NCI-H2081 (cell line): ENCODE measurements around the gene NSRP1.
A peak's percentile ranks its signal among the peaks of the same experiment; 100 is the strongest.
"Not testable (repeated sequence)": the region's sequence is repeated elsewhere in the genome, so short reads cannot be mapped to it uniquely, and the experiment has no call there.

Experiments used
- DNase-seq, 2 experiments: peaks; one replicate each; lab custom pipeline; 2025; lab: John Stamatoyannopoulos, UW

Gene NSRP1

DNA sequence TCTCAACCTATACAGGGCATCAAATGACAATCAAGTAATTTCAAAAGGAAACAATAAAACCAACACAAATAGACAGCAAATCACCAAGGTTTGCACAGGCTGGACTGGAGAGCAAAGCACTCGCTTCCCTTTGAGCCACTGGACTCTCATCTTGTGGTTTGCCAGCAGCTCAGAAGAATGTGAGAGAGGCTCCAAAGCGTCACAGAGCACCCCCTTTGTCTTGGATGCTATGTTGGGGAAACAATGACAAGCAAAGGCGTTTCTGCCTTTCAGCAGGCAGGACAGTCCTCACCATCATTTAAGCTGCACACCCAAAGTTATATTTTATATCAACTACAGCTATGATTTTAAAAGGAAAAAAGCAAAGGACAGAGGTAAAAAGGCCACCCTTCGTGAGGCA, 105.6 kb downstream of the NSRP1 start:
- no peak for DNase-seq

DNA sequence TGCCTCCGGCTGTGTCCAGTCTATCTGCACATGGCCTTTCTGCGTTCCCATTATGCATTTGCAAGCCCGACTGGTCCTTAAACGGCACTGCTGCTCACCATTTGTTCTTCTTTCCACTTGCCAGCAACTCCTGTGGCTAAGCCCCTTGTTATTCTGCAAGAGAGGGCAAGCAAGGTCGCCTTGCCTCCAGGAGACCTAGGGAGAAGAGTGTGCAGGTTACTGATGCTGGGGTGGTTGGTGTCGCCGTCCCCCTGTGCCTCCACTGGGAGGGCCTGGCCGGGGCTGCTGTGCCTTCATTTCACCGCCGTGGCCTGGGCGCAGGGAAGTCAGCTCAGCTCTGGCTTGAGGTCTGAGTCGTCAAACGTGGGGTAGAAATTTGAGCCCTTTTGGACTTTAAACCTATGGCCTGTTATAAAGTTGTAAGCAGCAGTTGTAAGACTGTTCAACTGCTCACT, 106.1 kb downstream of the NSRP1 start:
- no peak for DNase-seq

DNA sequence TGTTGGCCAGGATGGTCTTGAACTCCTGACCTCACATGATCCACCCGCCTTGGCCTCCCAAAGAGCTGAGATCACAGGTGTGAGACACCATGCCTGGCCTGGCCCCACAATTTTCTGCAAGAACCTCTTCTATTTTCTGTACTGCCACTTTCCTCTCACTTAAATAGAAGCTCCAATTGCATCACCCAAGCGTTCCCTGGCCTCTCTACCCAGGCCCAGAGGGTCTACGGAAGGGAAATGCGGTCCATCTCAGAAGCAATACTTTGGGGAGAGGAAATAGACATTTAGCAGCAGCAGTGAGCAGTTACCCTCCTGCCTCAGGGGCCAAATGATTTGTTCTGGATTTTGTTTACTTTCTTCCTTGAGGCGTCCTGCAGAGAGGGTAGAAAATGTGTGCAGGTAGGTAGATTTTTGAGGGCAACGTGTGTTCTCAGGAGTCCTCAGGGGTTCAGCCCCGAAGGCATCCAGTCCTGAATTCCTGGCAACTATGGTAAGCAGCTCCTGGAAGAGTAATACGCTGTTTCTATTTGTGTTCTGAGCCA, 107.9 kb downstream of the NSRP1 start:
- no peak for DNase-seq

DNA sequence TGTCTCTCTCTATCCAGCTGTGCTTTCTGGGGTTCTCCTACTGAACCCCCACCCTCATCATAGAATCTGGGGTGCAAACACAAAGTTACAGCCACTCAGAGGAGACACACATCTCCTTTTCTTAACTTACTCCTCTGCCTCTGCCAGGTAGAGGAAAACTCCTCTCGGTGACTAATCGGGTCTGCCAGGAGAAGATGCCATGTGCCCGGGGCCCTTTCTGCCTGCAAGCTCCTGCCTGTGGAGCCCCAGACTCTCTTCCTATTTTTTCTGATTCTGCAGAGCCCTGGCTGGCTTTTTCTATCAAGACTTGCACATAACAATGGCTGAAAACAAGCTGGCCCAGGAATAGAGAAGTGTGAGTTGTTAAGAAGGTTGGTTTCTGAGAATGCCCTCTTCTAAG, 108.5 kb downstream of the NSRP1 start:
- DNase-seq, result no peak

DNA sequence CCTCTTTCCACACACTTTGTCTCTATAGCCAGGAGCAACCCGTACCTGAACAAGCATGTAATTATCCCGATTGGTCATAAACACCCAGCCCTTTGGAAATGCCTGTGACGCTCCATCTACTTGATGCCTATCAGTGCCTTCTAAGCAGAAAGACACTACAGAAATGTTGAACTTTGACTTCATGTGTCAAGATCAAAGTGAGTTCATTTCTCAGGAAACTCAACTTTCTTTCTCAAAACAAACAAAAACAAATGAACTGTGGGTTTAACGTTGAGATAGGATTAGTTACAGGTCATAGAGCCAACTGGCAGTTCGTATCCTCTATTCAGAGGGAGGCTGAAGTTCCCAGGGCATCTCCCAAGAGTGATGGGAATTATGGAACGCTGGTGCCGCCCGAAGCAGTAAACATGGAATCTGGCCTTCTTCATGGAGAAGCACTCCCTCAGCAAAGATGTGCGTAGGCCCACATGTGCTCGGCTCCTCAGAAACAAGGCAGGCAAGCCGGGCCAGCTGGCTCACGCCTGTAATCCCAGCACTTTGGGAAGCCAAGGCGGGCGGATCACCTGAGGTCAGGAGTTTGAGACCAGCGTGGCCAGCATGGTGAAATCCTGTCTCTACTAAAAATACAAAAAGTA, 109.4 kb downstream of the NSRP1 start:
- DNase-seq, result no peak

DNA sequence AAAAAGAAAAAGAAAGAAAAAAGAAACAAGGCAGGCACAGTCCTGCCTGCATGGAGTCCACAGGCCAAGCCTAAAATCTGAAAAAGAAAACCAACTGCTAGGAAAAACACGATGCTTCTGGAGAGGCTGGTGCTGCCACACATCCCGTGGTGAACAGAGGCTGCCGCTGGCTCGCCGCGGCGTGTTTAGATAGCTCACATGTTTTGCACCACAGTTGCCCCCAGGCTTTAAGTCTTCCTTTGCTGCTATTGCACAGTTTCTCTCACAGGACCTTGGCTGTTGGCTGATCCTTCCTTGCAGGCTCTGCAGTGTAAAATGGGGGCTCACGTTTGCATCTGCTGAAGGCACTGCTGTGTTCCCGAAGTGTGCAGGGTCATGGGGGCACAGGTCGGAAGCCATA, 110.3 kb downstream of the NSRP1 start:
- DNase-seq, result no peak

DNA sequence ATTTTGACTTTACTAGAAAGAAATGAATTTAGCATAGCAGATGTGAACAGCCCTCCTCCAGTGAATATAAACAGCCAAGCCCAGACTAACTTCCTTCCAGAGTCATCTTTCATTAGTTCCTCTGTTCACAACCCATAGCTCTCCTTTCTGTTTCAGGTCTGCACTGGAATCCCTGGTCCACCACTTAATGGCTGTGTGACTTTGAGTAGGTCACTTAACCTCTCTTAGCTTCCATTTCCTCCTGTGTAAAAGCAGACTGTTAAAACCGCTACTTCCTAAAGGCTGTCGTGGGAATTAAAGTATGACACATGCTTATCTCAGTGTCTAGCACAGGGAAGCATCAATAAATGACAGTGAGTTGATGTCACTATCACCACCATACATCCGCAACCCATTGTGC, 111.4 kb downstream of the NSRP1 start:
- DNase-seq, result no peak

DNA sequence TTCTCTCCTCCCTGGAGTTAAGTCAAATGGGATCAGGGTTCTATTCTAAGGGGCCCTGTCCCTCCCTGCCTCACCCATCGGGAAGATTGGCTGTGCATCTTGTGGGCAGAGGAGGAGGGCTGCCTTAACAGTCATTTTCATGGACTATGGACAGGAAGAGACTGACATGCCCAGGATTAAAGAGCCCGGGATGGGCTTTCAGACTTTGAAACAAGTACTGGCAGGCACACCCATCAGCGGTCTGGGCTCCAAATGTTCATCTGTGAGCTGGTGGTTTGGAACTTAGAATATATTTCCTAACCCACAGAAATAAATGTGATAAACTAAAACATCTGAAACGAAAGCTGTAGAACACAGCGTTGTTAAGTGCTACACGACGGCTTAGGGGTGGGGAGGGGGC, 112.4 kb downstream of the NSRP1 start:
- no peak for DNase-seq

DNA sequence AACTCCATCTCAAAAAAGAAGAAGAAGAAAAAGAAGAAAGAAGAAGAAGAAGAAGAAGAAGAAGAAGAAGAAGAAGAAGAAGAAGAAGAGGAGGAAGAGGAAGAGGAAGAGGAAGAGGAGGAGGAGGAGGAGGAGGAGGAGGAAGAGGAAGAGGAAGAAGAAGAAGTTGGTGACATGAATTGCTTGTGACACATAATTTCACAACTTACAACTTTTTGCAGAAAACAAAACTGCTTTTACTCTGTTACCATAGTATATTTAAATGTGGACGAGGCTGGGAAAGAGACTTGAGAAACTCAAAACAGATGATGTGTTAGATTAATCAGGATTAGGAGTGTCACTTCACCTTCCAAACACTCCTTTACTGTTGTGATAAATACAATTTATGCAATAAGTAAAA, 113.4 kb downstream of the NSRP1 start:
- DNase-seq, result not testable (repeated sequence)

DNA sequence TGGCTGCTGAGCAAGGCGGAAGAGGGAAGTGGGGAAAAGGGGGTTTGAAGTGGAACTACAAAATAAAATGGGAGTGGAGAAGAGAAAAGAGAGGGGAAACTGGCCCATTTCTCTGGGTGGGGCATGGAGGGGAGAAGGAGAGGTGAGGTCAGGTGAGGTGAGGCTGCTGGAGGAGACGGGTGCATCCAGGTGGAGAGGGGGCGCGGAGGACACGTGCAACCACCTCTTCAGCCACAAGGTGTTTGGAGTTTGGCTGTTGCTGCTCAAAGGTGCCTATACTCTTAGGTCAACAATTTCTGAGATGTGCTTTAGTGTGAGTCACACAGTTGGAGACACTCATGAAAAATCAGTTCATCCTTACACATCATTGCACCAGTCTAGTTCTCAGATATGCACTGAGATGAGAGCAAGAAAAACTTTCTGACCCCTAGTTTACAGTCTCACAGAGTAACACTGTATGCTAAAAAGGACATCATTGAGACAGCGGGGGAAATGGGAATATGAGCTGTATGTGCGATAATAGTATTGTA, 114.0 kb downstream of the NSRP1 start:
- no peak for DNase-seq

DNA sequence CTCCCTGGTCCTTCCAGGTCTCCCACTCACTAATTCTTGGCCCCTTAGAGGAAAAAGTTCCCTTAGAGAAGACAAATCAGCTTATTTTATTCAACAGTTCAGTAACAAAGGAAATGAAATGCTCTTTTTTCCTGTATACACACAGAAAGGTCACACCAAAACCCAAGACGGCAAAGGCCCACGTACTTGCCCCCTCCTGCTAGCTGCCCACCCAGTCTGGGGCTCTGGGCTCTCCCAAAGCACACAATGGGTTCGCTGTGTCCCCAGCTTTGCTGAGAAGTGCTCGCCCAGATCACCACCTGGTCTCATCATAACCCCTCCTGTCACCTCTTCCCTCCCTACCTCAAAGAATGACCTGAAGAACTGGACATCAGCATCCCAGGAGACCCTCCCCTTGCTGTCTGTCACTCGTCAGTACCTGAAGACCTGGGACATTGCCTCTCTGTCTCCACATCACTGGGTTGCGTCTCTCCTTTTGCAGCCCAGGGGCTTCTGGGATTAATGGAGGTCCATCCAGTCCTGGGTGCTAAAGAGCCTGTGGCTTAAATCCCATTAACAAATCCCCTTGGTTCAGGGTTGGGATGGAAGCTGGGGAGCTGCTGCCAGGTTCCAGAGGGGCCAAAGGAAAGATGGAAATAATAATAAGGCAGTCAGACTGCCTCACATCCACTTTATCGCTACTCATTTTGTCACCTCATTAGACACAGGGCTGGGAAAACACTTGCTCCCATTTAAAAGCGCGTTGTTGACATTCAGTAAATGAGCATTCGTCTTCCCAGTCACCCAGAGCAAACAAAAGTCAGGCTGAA, 115.6 kb downstream of the NSRP1 start:
- DNase-seq, result peak; percentile 34 to 72

DNA sequence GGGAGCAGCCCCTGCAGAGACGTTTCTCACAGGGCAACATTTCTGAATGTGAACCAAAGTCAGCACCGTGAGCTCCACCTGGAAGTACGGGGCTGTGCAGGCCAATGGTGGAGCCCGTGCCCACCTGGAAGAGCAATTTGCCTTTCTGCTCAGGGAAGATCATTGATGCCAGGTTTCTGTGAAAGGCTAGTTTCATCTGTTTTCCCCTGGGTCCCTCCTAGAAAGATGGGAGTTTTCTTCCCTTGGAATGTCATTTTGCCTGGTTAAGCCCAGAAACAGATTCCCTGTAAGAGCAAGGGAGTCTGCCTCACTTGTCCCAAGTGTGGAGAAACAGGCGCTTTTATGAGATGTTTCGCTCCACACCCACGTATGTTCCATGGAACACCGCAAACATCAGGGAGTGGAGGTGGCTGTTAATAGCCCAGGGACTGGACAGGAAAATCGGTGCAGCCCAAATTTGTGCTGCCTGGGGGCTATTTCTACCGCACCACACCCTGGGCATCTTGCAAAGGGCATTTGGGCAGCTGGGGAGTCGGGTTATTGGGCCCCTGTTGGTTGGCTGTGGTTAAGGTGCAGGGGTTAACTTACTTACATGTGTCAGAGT, 116.3 kb downstream of the NSRP1 start:
- no peak for DNase-seq

DNA sequence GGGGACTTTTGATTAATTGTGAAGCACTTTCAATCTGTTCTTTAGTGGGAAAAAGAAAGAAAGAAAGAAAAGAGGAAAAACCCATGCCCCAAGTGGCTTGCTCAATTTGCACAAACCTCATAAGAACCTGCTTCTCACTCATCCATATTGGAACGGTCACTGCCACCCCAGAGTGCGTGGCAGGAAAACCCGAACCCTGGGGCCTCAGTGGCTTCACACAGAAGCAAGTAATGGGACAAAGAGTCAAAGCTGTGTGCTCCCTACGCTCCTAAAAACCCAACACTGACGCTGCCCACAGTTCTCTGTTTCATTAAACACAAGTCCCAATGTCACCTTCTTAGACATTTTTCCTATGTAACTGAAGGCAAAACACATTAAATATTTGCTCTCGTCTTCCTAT, 117.7 kb downstream of the NSRP1 start:
- DNase-seq, result no peak

DNA sequence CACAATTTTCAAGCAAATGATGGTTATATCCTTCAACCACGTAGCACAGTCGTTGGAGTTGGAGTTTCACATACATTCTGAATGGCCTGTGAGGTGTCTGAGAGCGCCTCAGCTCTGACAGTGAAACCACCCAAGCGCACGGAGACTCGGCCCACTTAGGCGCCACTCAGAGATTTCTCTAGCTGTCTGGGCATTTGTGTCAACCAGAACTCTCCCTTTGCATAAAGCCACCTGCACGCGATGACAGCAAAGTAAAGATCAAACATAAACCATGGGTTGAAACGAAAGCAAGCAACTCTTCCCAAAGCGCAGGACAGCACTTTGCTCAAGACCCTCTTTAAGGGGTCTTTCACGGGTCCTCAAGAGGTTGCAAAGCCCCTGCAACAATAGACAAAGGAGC, 118.3 kb downstream of the NSRP1 start:
- no peak for DNase-seq

DNA sequence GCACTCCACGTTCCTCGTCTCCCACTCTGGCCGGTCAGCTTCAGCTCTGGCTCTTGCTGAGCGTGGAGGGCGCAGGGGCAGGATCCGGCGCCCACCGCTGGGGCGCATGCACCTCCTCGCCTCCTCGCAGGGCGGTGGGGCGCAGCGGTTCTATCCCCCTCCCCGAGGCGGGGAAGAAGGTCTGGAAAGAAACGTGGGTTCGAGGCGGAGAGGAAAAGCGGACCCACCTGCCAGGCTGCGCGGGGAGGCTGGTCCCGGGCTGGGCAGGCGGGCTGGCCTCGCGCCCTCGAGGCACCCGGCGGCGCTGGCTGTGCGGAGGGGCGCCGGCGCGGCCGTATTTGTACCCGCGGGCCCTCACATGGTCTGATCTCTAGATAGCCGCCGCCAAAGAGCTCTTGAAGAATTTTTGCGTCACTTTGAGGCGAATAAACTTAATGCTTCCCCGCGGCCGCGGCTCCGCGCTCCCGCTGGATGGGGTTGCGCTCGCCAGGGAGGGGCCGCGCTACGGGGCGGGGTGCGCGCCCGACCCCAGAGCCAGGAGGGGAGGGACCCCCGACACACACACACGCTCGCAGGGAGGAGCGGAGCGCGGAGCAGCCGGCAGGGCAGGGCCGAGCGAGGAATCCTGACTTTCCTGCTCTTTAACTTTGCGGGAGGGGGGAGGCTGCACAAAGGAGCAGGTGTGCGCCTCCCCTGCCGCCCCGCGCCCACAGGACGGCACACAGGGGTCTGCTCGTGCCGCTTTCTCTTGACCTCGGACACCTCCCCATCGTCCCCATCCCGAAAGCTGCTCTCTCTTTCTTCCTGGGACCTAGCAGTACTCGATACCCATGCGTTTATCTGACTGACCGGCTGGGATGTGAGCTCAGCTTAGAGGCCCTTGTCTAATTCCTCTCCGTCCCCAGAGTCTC, 119.0 kb downstream of the NSRP1 start, which contains the start of gene SLC6A4:
Gene SLC6A4, minus strand, starts transcription at position 312 of the 911 bp plus-strand sequence. CDS start 13,739 bp downstream, outside the sequence.
- no peak for DNase-seq
